IPS-11a (cell line): ENCODE measurements around the gene RASGRF2.
"Not testable (repeated sequence)": the region's sequence is repeated elsewhere in the genome, so short reads cannot be mapped to it uniquely, and the experiment has no call there.

Experiments
- H3K4me3 ChIP-seq: one replicate; pipeline ENCODE4 v1.5.1; 2013; ENCODE audit warnings: low read depth, low read length, control low read depth

RASGRF2 gene

GRCh38 chr5:81124689-81125088, 164.5 kb downstream of the RASGRF2 start:
- not testable (repeated sequence) for H3K4me3 ChIP-seq

GRCh38 chr5:81125959-81126358, 165.8 kb downstream of the RASGRF2 start:
- no peak overlapping the region for H3K4me3 ChIP-seq

GRCh38 chr5:81128416-81128815, 168.3 kb downstream of the RASGRF2 start:
- no peak overlapping the region for H3K4me3 ChIP-seq

- H3K4me3 ChIP-seq, result no peak overlapping the region
Measured at GRCh38 chr5:81132381-81132780, 172.2 kb downstream of the RASGRF2 start.

- no peak overlapping the region for H3K4me3 ChIP-seq
Measured at GRCh38 chr5:81134066-81134465, 173.9 kb downstream of the RASGRF2 start.

GRCh38 chr5:81134566-81134965, 174.4 kb downstream of the RASGRF2 start:
- H3K4me3 ChIP-seq, result no peak overlapping the region

- H3K4me3 ChIP-seq, result no peak overlapping the region
Measured at GRCh38 chr5:81136557-81136956, 176.4 kb downstream of the RASGRF2 start.

GRCh38 chr5:81137833-81138232, 177.7 kb downstream of the RASGRF2 start:
- no peak overlapping the region for H3K4me3 ChIP-seq

- H3K4me3 ChIP-seq, result no peak overlapping the region
Measured at GRCh38 chr5:81140441-81140840, 180.3 kb downstream of the RASGRF2 start.

- no peak overlapping the region for H3K4me3 ChIP-seq
Measured at GRCh38 chr5:81140943-81141342, 180.8 kb downstream of the RASGRF2 start.

GRCh38 chr5:81142108-81142507, 181.9 kb downstream of the RASGRF2 start:
- no peak overlapping the region for H3K4me3 ChIP-seq

GRCh38 chr5:81145329-81145935, 185.3 kb downstream of the RASGRF2 start:
- H3K4me3 ChIP-seq, result no peak overlapping the region

- no peak overlapping the region for H3K4me3 ChIP-seq
Measured at GRCh38 chr5:81146031-81146430, 185.9 kb downstream of the RASGRF2 start.

- H3K4me3 ChIP-seq, result no peak overlapping the region
Measured at GRCh38 chr5:81147011-81147885, 187.1 kb downstream of the RASGRF2 start.

GRCh38 chr5:81147886-81148571, 187.9 kb downstream of the RASGRF2 start:
- no peak overlapping the region for H3K4me3 ChIP-seq

- H3K4me3 ChIP-seq, result no peak overlapping the region
Measured at GRCh38 chr5:81151546-81151945, 191.4 kb downstream of the RASGRF2 start.

- H3K4me3 ChIP-seq, result no peak overlapping the region
Measured at GRCh38 chr5:81154725-81155124, 194.6 kb downstream of the RASGRF2 start.

- no peak overlapping the region for H3K4me3 ChIP-seq
Measured at GRCh38 chr5:81156732-81157131, 196.6 kb downstream of the RASGRF2 start.

GRCh38 chr5:81161012-81161601, 200.9 kb downstream of the RASGRF2 start:
- no peak overlapping the region for H3K4me3 ChIP-seq

- H3K4me3 ChIP-seq, result no peak overlapping the region
Measured at GRCh38 chr5:81162501-81162900, 202.3 kb downstream of the RASGRF2 start.

GRCh38 chr5:81163651-81164050, 203.5 kb downstream of the RASGRF2 start:
- no peak overlapping the region for H3K4me3 ChIP-seq
